Measurements from ENCODE around the gene CNBP. TPM values are rescaled to one million over a fixed set of nuclear protein-coding genes. Genes with fewer than 3 reads are reported as not detected.
A peak's percentile ranks its signal among the peaks of the same experiment; 100 is the strongest.

The CNBP gene
- total RNA-seq, 1 experiment from 2014 or later = 480 TPM

DNA sequence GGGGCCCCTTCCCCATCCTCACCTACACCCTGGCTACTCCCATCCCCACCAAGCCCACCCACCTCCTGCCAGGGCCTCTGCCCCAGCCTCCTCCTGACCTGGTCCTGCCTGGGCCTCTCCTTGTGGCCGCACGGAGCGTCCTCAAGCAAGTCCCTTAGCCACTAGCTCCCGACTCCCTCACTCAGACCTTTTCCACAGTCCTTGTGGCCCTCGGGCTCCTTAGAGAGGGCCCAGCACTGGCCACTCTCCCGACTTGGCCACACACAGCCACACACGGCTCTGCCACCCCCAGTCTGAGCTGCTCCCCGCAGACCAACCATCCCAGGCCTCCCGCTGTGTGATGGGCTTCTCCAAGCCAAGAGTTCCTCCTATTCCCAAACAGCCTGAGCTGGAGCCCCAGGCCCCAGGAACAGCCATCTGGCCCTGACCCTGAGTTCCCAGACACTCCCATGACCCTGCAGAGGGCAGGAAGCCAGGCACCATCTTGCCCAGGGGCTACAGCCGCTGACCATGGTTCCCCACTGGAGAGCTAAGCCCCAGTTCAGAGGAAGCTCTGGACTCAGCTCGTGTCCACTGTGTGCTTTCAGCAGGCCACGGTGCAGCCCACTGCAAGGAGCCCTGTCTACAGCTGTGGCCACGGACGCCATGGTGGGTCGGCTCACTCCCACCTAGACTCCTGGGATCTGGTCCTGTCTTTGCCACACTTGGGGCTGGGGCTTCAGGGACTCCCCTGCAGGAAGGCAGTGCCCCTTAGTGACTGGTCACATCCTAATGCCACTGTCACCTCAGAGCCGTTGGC, 55.1 kb downstream of the CNBP start:
- H3K4me3 ChIP-seq = no peak overlapping the region
- H3K36me3 ChIP-seq = peaks cover 17% of the 10 kb centered on the region; the same call in 1 of the 2 replicates
- no peaks in the 10 kb centered on the region for H3K4me1 ChIP-seq
- no peaks in the 10 kb centered on the region for H3K27me3 ChIP-seq
- no peak overlapping the region for H3K27ac ChIP-seq
- H3K9me3 ChIP-seq (replicated peaks) = no peaks in the 10 kb centered on the region
- no peak for DNase-seq

DNA sequence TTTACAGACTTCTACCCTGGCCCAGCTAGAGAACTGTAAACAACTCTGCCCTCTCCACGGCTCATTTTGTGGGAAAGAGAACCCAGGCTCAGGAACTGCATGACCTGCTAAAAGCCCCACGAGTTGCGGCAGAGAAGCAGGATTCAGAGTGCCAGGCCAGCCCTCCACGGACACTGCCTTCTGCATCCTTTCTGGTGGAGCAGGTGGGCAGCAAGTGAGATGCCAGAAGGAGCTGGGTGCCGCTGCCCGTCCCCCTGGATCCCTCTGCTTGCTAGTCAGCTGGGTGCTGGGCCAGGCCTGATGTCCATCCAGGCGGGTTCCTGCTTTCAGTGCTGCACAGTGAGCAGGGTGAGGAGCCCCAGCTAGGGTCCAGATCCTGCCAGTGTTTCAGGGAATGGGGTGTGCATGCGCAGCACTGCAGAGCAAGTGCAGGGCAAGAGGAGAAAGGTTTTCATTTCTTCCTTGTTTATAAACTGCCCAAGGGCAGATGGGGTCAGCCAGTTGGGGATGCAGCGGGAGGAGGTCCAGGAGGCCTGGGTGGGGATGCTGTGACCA, 56.9 kb downstream of the CNBP start:
- Histone ChIP-seq H3K4me1 (no peaks in the 10 kb centered on the region), H3K27me3 (no peaks in the 10 kb centered on the region), H3K4me3 (no peak overlapping the region), H3K36me3 (peaks cover 13% of the 10 kb centered on the region; the same call in 1 of the 2 replicates), H3K27ac (no peak overlapping the region), H3K9me3 (replicated peaks) (no peaks in the 10 kb centered on the region)
- no peak for DNase-seq

DNA sequence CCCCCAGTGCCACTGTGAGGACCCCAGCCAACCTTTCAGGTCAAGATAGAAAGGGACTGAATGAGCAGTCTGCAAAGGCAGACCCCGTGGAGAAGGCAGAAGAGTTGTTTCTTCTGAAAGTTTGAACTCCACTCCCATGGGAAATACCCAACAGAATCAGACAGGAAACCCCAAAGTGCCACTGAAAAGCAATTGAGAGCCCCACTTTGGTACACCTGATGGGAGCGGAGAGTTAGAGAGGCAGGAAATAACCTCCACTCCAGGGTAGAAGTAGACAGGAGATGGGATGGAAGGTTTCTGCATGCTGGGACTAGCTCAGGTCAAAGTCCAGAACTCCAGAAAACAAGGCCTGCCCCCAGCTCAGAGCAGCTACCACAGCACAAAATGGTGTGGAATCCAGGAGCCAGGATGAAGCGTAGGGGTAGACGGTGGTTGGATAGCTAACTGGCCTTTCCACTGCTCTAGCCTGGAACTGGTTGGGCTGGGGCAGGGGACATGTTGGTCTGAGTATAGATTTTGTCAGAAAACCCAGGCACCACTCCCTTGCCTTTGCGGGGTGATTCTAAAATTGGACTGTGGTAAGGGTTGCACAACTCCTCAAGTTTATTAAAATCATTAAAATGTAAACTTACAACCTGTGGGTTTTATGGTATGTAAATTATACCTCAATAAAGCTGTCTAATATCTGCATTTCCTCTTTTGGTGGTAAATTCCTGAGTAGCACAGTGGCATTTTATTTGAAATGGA, 60.2 kb downstream of the CNBP start:
- H3K27ac ChIP-seq = no peak overlapping the region
- no peaks in the 10 kb centered on the region; the same call in 1 of the 2 replicates for H3K4me1 ChIP-seq
- H3K36me3 ChIP-seq = no peaks in the 10 kb centered on the region
- DNase-seq = no peak
- no peaks in the 10 kb centered on the region for H3K9me3 ChIP-seq (replicated peaks)
- no peak overlapping the region for H3K4me3 ChIP-seq
- no peaks in the 10 kb centered on the region for H3K27me3 ChIP-seq

GRCh38 chr3:129122412-129123011, 61.2 kb downstream of the CNBP start:
- Histone ChIP-seq H3K4me3 (no peak overlapping the region), H3K4me1 (no peaks in the 10 kb centered on the region; the same call in 1 of the 2 replicates), H3K27ac (no peak overlapping the region), H3K36me3 (no peaks in the 10 kb centered on the region), H3K9me3 (replicated peaks) (no peaks in the 10 kb centered on the region), H3K27me3 (no peaks in the 10 kb centered on the region)
- peak in 1 of 2 experiments; percentile 18 for DNase-seq

DNA sequence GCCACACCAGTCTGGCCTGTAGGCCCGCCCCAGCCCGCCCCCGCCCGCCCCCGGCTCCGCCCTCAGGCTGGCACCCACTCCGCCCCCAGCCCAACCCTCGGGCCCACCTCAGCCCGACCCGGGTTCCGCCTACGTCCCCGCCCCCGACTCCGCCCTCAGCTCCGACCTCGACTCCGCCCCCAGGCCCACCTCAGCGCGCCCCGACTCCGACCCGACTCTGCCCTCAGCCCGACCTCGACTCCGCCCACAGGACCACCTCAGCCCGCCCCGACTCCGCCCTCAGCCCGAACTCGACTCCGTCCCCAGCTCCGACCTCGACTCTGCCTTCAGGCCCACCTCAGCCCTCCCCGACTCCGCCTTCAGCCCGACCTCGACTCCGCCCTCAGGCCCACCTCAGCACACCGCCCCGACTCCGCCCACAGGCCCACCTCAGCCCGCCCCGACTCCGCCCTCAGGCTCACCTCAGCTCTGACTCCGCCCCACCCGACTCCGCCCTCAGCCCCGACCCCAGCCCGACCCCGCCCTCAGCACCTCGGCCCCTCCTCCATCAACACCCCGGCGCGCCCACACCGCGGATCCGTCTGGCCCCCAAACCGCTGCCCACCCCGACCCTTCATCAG, 61.8 kb downstream of the CNBP start, which contains the start of gene RAB43:
TSS of gene RAB43 (minus strand) at position 13 of the 620 bp plus-strand sequence. CDS start 315 bp downstream, outside the sequence.
- Histone ChIP-seq H3K4me1 (no peaks in the 10 kb centered on the region; the same call in 1 of the 2 replicates), H3K27ac (peak within 1 kb of the TSS; percentile 35), H3K36me3 (no peaks in the 10 kb centered on the region), H3K27me3 (no peaks in the 10 kb centered on the region), H3K4me3 (peak within 1 kb of the TSS; percentile 79), H3K9me3 (replicated peaks) (no peaks in the 10 kb centered on the region)
- DNase-seq = peak; percentile 88

- H3K9me3 ChIP-seq (replicated peaks) = no peaks in the 10 kb centered on the region
- peak; percentile 34 to 42 for DNase-seq
These were observed 62.5 kb downstream of the CNBP start for GRCh38 chr3:129121016-129121791.

DNA sequence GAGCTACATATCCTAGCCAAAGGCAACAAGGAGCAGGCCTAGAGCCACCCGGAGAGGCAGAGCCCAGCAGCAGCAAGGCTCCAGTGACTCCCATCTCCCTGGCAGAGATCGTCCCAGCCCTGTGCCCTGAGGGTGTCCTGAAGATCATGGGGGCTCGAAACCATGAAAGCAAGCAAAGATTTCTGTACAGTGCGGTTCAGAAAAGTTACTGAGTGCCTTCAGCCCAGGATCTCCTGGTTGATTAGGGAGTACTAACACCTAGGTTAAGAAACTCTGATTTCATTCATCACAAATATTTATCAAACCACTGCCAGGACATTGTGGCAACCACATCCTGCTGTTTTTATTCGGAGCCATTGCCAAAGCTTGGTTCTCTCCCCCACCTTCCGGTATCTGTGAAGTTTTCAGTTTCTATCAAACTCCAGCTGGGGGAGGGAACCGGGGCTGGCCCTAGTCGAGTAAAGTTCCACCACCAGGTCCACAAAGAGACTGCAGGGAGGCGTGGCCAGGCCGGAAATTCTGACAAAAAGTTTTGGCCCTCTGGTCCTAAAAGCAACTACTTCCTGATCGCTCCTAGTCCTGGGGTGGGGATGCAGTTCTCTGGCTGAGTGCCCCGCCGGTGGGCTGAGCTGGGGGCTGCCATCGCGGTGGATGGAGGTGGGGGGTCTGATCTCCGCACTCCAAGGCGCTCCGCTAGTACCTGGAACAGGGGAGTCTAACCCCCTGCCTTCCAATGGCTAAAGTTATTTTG, 63.3 kb downstream of the CNBP start:
- Histone ChIP-seq H3K9me3 (replicated peaks) (no peaks in the 10 kb centered on the region), H3K27ac (peak overlapping the region; percentile 35), H3K4me1 (peaks cover 5% of the 10 kb centered on the region; the same call in 1 of the 2 replicates), H3K36me3 (no peaks in the 10 kb centered on the region), H3K27me3 (no peaks in the 10 kb centered on the region), H3K4me3 (peak overlapping the region; percentile 79)
- peak; percentile 73 to 74 for DNase-seq

More at GRCh38 chr3:129121016-129121791, 62.5 kb downstream of the CNBP start:
- Histone ChIP-seq H3K36me3 (no peaks in the 10 kb centered on the region), H3K4me1 (peaks cover 4% of the 10 kb centered on the region; the same call in 1 of the 2 replicates), H3K4me3 (peak overlapping the region; percentile 79), H3K27me3 (no peaks in the 10 kb centered on the region), H3K27ac (peak overlapping the region; percentile 35)

DNA sequence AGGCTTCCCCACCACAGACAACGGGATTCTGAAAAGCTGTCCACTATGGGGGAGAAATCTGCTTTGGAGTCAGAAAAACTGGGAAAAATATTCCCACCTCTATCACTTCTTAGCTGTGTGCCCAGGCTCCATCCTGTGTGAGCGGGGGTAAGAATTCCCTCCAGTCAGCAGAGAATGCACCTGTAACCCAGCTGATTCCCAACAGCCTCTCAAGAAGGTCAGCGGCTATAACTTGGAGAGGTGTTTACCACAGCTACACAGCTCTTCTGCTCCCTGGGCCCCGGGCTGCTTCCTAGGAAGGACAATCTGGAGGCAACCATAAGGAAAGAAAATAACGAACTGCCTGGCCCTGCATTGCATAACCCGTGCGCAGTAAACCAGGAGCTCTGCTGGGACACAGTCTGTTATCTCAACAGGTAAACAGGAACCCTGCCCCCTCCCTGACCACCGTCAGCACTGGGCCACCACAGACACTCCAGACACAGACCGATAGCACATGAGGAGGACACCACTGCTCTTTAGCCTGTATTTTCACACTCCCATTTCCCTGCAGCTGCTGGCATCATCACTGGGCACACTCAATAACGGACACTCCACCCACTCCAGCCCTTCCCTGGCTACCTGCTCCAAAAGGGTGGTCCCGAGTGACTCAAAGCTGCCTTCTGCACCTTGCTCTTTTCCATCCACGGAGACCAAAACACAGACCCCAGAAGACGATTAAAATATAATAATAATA, 64.2 kb downstream of the CNBP start:
- DNase-seq = no peak
- Histone ChIP-seq H3K27me3 (no peaks in the 10 kb centered on the region), H3K4me1 (peaks cover 5% of the 10 kb centered on the region; the same call in 1 of the 2 replicates), H3K36me3 (no peaks in the 10 kb centered on the region), H3K9me3 (replicated peaks) (no peaks in the 10 kb centered on the region), H3K27ac (no peak overlapping the region), H3K4me3 (peak overlapping the region; percentile 79)

- Histone ChIP-seq H3K27ac (no peak overlapping the region), H3K4me1 (peaks cover 5% of the 10 kb centered on the region; the same call in 1 of the 2 replicates), H3K27me3 (no peaks in the 10 kb centered on the region), H3K9me3 (replicated peaks) (no peaks in the 10 kb centered on the region), H3K4me3 (no peak overlapping the region), H3K36me3 (no peaks in the 10 kb centered on the region)
- DNase-seq = no peak
These were observed 65.0 kb downstream of the CNBP start for GRCh38 chr3:129118745-129119144.

Other genes starting within 250 kb of the CNBP start
- gene CFAP92, start 189.8 kb downstream of the CNBP start, total RNA-seq (2014; rRNA removed; shearing (Covaris generic)) = 0.12 TPM in 1 of 2 replicates, not detected in the other
- 0.05 and 0.08 TPM in 2 replicates for gene EFCC1, start 182.6 kb downstream of the CNBP start, total RNA-seq (2014; rRNA removed; shearing (Covaris generic))
- not detected in 2 replicates for gene GP9, start 123.1 kb downstream of the CNBP start, total RNA-seq (2014; rRNA removed; shearing (Covaris generic))
- gene RAB43, start 62.1 kb downstream of the CNBP start, total RNA-seq (2014; rRNA removed; shearing (Covaris generic)) = 2.5 and 2.9 TPM in 2 replicates
- 45.4 and 48.8 TPM in 2 replicates for gene ISY1, start 22.8 kb downstream of the CNBP start, total RNA-seq (2014; rRNA removed; shearing (Covaris generic))
- gene COPG1, start 65.7 kb upstream of the CNBP start, total RNA-seq (2014; rRNA removed; shearing (Covaris generic)) = 87.3 and 89.5 TPM in 2 replicates
- 29.1 and 30.7 TPM in 2 replicates for gene HMCES, start 95.0 kb upstream of the CNBP start, total RNA-seq (2014; rRNA removed; shearing (Covaris generic))
- not detected in 2 replicates for gene EFCAB12, start 244.7 kb upstream of the CNBP start, total RNA-seq (2014; rRNA removed; shearing (Covaris generic))

Measured in SJCRH30 (cell line).